ENCODE measurements around the gene CNDP1.
A peak's percentile ranks its signal among the peaks of the same experiment; 100 is the strongest.
"Not testable (repeated sequence)": the region's sequence is repeated elsewhere in the genome, so short reads cannot be mapped to it uniquely, and the experiment has no call there.

Gene CNDP1

DNA sequence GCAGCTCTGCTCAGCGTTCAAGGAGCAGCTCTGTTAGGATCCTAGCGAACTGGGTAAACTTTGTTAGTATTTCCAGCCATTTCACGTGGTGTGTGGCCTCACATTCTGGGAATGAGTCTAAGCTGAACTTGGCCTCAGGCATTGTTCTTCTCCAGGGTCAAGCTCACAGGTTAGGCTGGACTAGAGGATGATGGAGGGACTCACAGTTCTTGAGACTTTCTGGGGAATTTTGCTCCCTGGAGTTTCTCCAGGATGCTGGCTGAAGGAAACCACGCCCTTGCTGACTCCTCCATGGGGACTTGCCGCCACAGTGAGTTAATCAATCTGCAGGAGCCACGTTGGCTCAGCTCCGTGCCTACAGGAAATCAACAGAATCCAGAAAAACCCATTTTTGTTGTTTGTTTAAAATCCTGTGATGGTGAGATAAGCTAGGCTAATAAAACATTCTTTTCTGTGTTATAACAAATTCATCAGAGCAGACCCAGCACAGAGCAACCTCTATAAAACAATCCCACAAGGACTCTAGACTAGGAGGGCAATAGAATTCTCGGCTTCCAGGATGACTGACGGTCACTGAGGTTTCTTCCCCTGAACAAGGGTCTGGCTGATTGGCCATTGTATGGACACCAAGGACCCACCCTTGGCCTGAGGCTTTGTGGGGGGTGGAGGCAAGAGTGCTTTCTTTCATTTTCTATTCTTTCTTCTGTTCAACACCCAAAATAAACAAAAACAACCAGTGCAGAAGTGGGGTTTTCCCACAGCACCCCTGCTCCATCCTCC, 12.6 kb downstream of the CNDP1 start:
- no peak for DNase-seq (ENCODE audit: low spot score)

DNA sequence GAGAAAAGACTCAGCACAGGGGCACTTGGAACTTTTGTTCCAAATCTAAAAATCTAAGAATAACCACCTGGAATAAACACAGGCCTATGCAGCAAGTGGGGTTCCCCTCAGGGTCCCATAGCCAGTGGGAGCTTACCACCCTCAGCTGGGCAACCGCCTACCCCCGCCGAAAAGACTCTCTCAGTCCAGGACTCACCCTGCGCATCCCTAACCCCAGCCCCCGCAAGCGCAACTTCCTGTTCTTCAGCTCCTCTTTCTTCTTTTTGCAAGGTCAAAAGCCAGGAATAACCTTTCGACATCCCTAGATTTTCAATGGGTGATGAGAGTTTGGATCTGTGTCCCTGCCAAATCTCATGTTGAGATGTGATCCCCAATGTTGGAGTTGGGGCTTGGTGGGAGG, 13.6 kb downstream of the CNDP1 start:
- no peak for DNase-seq (ENCODE audit: low spot score)

DNA sequence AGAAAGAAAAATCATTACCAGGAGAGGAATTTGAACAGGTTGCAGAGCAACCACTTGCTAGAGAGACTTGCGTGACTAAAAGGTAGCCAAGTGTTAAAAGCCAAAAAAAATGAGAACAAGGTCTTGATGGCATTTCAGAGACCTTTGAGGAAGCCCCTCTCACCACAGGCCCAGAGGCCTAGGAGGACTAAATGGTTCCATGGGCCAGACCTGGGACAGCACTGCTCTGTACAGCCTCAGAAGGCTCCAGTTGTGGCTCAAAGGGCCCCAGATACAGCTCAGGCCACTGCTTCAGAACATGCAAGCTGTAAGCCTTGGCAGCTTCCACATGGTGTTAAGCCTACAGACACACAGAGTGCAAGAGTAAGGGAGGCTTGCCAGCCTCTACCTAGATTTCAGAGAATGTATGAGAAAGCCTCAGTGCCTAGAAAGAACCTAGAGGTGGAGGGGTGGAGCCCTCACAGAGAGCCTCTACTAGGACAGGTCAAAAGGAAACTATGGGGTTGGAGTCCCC, 15.3 kb downstream of the CNDP1 start:
- DNase-seq (ENCODE audit: low spot score): no peak

DNA sequence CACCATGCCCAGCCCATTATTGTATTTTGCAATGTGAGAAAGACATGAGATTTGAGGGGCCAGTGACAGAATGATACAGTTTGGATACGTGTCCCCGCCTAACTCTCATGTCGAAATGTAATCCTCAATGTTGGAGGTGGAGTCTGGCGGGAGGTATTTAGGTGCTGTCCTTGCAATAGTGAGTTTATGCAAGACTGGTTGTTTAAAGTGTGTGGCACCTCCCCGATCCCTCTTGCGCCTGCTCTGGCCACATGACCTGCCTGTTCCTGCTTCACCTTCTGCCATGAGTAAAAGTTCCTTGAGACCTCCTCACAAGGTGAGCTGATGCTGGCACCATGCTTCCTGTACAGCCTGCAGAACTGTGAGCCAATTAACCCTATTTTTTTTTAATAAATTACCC, 16.6 kb downstream of the CNDP1 start:
- no peak for DNase-seq (ENCODE audit: low spot score)

DNA sequence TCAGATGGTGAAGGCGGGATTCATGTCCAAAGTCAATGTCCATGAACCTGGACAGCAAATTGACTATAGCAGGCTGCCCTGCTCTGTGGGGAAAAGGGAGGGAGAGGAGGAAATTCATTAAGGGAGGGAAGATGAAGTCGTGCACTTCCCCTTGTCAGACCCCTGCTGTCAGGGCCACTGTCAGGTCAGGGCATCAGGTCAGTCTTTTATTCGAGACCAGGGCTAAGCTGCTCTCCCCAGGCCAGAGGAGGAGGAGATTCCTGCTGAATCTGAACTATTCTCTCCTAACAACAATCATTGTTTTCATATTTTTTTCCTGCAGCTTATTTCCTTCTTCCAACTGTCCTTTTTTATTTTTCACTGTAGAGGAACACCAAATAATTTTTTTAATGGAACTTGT, 17.2 kb downstream of the CNDP1 start:
- DNase-seq (ENCODE audit: low spot score): no peak

DNA sequence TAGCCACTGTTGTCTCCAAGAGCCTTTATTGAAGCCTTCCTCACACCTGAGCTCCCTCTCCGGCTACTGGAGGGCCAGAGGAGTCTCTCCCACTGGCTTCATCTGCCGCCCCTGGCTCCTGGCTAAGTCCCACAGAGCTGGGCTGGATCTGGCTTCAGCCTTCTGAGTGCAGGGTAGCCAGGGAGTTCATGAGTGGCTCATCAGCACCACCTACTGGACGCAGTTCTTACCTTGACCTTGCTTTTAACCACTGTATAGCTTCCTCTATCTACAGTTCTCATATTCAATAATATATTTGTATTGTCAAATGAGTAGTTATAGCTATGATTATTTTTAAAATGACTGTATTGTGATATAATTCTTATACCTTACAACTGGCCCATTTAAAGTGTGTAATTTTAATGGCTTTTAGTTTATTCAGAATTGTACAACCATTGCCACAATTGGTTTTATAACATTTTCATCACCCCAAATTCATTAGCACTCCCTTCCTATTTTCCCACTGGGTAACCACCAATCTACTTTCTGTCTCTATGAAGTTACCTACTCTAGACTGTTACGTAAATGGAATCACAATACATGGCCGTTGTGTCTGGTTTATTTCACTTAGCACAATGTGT, 17.7 kb downstream of the CNDP1 start:
- peak; percentile 89 for DNase-seq (ENCODE audit: low spot score)

DNA sequence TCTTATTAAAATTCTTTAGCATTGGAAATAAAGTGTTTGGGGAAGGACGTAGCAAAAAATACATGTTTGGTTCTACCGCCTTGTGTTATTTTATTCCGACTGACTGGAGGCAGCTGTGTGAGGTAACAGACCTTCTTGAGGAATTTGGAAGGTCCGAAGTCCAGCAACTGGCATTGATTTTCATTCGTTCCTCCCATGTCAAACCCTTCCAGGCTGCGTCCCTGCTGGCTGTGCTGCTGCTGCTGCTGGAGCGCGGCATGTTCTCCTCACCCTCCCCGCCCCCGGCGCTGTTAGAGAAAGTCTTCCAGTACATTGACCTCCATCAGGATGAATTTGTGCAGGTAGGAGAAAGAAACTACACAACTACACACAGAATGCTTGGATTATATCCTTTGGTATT, 21.8 kb downstream of the CNDP1 start:
- no peak for DNase-seq (ENCODE audit: low spot score)

DNA sequence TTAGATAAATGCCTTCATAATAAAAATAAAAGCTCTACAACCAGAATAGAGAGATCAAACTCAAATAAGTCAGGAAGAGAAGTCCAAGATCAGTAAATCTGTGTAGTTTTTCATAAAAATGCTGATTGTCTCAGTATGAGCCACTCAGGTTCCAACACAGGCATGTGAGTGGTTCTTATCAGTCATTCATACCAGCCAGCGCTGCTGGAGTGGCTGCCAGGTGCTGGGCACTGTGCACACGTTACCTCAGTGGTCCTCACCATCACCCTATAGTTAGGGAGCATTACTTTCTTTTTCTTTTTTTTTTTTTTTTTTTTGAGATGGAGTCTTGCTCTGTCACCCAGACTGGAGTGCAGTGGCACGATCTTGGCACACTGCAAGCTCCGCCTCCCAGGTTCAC, 23.8 kb downstream of the CNDP1 start:
- DNase-seq (ENCODE audit: low spot score): no peak

DNA sequence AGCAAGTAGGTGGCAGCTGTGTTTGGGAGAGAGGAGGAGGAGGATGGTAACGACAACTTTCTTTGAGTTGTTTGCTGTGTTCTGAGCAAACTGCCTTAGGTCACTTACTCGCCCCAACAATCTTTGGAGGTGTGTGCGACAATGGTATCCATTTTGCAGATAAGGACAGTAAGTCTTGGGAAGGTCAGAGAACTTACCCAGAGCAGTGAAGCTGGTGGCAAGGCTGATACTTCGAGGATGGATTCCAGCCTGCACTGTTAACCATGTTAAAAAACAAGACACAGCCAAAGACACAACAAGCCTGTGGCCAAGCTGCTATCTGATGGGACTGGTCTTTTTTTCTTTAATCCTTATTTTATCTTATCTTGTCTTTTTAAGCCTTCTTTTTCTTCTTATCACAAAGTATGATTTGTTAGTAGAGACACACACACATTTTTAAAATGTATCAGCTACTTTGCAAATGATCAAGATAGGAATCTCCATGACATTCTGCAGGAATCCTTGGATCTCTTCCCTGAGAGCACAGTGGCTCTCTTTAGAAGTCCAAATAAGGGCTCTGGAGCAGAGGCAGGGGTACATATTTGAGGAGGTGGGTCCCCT, 27.9 kb downstream of the CNDP1 start:
- DNase-seq (ENCODE audit: low spot score): no peak

DNA sequence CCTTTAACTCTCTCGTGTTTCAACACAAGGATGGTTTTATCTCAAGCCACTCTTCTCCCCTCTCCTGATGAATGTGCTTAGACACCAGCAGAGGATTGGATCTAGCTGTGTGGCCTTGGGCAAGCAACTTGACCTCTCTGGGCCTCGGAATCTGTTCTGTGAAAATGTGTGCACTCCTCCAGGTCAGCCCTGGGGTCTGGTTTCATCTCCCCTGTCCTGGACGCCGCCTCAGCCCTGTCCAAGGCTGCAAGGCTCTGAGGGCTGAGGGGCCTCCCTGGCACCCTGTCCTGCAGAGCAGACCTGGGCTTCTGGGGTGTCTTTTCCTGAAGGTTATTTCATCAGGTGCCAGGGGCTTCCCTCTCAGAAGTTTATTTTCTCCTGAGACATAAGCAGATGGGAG, 28.5 kb downstream of the CNDP1 start:
- DNase-seq (ENCODE audit: low spot score): no peak

DNA sequence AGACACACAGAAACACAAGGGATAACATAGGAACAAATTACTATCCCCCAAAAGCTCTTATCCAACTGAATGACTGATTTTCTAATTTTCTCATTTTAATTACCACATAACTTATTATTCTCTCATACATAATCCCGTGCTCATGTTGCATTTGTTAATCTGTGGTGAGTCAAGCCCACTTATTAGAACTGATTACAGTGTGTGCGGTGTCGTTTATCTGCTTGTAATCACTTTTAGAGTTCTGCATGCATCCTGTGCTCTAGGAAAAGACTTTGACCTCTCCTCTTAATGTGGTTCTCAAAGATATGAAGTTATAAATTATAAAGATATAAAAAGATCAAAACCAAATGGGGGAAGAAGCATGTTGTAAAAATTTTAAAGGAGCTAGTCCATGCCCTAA, 29.7 kb downstream of the CNDP1 start:
- DNase-seq (ENCODE audit: low spot score): no peak

DNA sequence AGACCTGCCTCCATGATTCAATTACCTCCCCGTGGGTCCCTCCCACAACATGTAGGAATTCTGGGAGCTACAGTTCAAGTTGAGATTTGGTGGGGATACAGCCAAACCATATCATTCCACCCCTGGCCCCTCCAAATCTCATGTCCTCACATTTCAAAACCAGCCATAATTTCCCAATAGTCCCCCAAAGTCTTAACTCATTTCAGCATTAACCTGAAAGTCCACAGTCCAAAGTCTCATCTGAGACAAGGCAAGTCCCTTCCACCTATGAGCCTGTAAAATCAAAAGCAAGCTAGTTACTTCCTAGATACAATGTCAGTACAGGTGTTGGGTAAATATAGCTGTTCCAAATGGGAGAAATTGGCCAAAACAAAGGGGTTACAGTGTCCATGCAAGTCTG, 30.9 kb downstream of the CNDP1 start:
- DNase-seq (ENCODE audit: low spot score): not testable (repeated sequence)

DNA sequence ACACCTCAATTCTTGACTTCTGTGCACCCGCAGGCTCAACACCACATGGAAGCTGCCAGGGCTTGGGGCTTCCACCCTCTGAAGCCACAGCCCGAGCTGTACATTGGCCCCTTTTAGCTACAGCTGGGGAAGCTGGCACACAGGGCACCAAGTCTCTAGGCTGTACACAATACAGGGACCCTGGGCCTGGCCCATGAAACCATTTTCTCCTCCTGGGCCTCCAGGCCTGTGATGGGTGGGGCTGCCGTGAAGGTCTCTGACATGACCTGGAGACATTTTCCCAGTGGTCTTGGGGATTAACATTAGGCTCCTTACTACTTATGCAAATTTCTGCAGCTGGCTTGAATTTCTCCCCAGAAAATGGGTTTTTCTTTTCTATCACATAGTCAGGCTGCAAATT, 31.7 kb downstream of the CNDP1 start:
- DNase-seq (ENCODE audit: low spot score): not testable (repeated sequence)

DNA sequence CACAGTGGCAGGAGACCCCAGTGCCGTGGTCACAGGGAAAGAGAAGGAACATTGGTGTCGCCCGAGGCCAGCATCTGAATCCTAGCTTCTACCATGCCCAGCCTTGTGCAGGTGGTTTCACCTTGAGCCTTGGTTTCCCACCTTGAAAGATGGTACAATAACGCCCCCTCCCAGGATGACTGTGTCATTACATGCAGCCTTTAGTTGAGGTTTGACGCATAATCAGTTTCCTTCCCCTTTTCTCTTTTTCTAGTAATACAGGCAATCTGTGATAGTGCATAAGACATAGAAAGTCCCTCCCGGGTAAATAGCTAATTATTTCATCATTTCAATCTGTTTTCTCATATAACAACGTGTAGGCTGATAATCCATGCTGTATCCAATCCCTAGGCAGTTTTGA, 33.5 kb downstream of the CNDP1 start:
- no peak for DNase-seq (ENCODE audit: low spot score)

DNA sequence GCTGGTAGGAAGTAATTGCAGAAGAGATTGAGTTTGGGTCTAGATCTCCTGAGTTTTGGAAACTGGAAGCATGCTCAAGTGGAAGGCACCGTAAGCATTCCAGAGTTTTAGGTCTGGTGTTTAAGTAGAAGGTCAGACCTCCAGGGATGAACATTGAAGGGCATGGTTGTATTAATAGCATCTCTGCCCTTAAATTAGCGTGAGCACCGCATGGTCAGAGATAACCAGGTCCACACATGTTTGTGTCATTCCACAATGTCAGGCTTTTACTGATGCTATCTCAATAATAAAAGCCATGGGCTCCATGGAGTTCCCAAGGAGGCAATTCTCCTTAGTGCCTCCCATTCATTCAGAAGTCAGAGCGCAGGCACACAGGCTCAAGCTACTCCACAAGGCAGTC, 35.1 kb downstream of the CNDP1 start:
- DNase-seq (ENCODE audit: low spot score): no peak

DNA sequence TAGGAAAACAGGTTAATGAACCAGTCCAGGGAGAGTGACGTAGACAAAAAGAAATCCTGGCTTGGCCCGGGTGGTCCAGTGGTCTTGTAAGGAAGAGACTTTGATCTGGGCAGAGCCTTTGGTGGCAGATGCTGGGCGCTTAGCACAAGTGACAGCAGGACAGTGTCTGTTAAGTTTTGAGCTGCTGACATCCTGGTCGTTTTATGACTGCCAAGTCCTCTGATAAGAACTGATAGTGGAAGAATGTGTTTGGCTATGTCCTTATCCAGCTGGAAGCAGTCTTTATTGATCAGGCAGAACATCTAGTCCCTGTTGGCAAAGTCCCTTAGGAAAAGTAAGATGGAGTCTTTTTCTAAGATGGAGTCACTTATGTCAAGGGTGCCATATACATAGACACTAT, 36.0 kb downstream of the CNDP1 start:
- DNase-seq (ENCODE audit: low spot score): no peak

DNA sequence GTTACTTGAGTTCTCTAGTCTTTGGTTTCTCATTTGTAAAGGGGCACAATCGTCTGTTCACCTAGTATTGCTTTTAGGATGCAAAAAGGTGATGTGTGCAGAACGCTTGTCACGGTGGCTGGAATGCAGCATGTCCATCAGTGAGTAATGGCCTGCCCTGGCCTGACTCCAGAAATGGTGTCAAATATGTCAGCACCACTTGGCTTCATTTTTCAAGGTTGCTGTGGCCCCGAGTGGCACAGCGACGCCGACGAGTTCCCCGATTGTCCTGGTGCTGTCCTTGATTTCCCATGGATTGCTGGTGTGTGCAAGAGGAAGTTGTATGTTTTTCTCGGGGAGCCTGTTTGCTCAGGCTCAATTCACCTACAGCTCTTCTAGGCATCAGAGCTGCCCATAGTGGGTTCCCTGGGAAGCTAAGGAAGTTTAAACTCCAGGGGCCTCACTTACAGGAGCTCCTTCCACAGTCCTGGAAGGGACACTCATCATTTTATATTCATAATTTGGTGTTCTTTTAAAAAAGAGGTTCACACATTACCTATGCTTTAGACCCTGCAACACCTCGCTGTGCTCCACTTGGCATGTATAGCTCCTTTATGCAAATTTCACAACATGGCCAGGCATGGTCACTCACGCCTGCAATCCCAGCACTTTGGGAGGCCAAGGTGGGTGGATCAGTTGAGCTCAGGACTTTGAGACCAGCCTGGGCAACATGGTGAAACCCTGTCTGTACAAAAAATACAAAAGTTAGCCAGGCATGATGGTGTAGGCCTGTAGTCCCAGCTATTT, 37.8 kb downstream of the CNDP1 start:
- no peak for DNase-seq (ENCODE audit: low spot score)

DNA sequence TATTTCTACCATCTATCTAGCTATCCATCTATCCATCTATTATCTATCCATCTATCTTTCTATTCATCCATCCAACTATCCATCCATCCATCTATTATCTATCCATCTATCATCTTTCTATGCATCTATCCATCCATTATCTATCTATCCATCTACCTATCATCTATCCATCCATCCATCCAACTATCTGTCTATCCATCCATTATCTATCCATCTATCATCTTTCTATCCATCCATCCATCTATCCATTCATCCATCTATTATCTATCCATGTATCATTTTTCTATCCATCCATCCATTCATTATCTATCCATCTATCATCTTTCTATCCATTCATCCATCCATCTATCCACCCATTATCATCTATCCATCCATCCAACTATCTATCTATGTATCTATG, 38.8 kb downstream of the CNDP1 start:
- DNase-seq (ENCODE audit: low spot score): no peak

DNA sequence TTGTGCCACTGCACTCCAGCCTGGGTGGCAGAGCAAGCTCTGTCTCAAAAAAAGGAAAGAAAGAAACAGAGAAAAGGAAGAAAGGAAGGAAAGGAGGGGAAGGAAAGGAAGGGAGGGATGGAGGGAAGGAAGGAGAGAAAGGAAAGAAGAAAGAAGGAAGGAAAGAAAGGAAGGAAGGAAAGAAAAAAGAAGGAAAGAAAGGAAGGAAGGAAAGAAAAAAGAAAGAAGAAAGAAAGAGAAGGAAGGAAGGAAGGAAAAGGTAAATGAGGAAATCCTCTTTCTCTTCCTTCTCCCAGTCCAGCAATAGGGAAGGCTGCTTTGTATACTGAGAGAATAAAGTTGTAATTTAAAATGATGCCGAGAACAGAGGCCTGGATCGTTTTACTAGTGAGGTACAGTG, 40.6 kb downstream of the CNDP1 start:
- no peak for DNase-seq (ENCODE audit: low spot score)

DNA sequence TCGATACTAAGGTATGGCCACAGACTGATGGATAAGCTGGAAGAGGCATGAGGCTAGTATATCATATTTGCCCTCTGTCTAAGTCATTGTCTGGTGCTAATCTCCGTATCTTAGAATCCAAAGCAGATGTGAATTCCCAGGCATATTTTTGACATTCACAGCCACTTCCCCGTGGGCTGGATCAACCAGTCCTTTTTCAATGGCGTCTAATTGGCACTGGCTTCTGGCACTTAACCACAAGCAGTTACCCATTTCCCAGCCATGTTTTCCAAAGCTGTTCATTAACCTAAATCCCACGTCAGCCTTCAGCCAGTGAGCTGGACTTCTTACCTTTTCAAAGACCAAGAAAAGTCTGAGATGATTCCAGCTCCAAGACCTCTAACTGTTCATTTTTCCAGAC, 42.7 kb downstream of the CNDP1 start:
- no peak for DNase-seq (ENCODE audit: low spot score)

DNA sequence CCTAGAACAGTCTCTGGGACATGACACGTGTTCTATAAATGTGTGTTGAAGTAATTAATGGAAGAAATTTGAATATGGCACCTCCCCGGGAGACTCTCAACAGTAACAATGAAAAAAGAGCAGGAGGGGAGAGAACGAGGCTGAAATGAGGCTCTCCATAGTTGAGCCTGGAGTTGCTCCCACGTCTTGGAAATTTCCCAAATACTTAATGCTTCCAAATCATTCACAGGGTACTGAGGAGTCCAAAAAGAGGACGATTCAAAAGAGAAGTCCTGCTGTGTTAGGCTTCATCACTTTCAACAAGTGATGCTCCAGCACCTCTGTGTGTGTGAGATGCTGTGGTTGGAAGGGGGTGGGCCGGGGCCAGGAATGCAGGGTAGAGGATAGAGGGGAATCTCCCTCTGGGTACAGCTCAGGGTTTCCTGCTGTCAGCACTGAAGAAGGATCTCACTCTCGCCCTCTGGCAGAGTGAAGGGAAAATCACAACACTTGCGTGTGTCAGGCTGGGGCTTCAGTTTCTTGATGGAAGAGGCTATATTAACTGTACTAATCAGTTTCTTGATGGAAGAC, 45.3 kb downstream of the CNDP1 start:
- DNase-seq (ENCODE audit: low spot score): peak; percentile 55

DNA sequence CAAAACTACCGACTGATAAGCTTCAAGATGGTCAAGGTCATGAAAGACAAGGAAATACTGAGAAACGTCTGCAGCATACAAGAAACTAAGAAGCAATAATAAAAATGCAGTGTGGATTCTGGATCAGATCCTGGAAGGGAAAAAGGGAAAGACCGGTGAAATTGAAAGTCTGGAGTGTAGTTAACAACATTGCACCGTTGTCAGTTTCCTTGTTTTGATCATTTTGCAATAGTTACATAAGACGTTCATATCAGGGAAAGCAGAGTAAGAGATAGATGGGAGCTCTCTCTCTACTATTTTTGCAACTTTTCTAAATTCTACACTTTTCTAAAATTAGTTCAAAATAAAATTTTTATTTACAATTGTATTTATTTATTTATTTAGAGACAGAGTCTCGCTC, 48.3 kb downstream of the CNDP1 start:
- no peak for DNase-seq (ENCODE audit: low spot score)
